Fibroblast of skin of back (primary cell): Measurements from ENCODE around the gene GPC2.
"Not testable (repeated sequence)": the region's sequence is repeated elsewhere in the genome, so short reads cannot be mapped to it uniquely, and the experiment has no call there.

Experiments
- DNase-seq: peaks from one replicate; pipeline ENCODE4 v3.0.0-alpha.2; 2013

The GPC2 gene

GRCh38 chr7:100148559-100149328 is 28.4 kb downstream of the GPC2 start, which contains the start of gene LAMTOR4:
Gene LAMTOR4, plus strand, starts transcription at chr7:100148918. Its CDS starts 55 bp downstream, at chr7:100148973.
- peak; percentile 99 for DNase-seq

GRCh38 chr7:100148225-100148558 is 29.0 kb downstream of the GPC2 start:
- no peak for DNase-seq

GRCh38 chr7:100147278-100147677 is 29.9 kb downstream of the GPC2 start:
- DNase-seq, result no peak

- DNase-seq, result not testable (repeated sequence)
Observed at GRCh38 chr7:100146350-100146749, 30.8 kb downstream of the GPC2 start.

- no peak for DNase-seq
Observed at GRCh38 chr7:100142461-100142860, 34.7 kb downstream of the GPC2 start.

GRCh38 chr7:100141555-100141949 is 35.6 kb downstream of the GPC2 start:
- no peak for DNase-seq

GRCh38 chr7:100137851-100138760 is 39.1 kb downstream of the GPC2 start:
- no peak for DNase-seq

GRCh38 chr7:100132697-100133151 is 44.5 kb downstream of the GPC2 start:
- peak; percentile 64 for DNase-seq

- no peak for DNase-seq
Observed at GRCh38 chr7:100132126-100132525, 45.1 kb downstream of the GPC2 start.

GRCh38 chr7:100130608-100131453 is 46.4 kb downstream of the GPC2 start:
- DNase-seq, result peak; percentile 48

- DNase-seq, result not testable (repeated sequence)
Observed at GRCh38 chr7:100130220-100130607, 47.0 kb downstream of the GPC2 start.

- no peak for DNase-seq
Observed at GRCh38 chr7:100128637-100128963, 48.6 kb downstream of the GPC2 start.

- no peak for DNase-seq
Observed at GRCh38 chr7:100127866-100128636, 49.1 kb downstream of the GPC2 start.

- DNase-seq, result peak; percentile 92
Observed at GRCh38 chr7:100126931-100127865, 50.0 kb downstream of the GPC2 start, which contains the start of gene MBLAC1. Gene MBLAC1, plus strand, starts transcription at chr7:100126967. Its CDS starts 429 bp downstream, at chr7:100127396.

GRCh38 chr7:100126239-100126930 is 50.8 kb downstream of the GPC2 start:
- DNase-seq, result no peak

GRCh38 chr7:100124301-100125230 is 52.6 kb downstream of the GPC2 start:
- DNase-seq, result no peak

- DNase-seq, result no peak
Observed at GRCh38 chr7:100122568-100122967, 54.6 kb downstream of the GPC2 start.

GRCh38 chr7:100122067-100122466 is 55.1 kb downstream of the GPC2 start:
- no peak for DNase-seq

- no peak for DNase-seq
Observed at GRCh38 chr7:100120733-100121036, 56.5 kb downstream of the GPC2 start.
